HG03354 (cell line): ENCODE data around the gene TMC8.
"Not testable (repeated sequence)": the region's sequence is repeated elsewhere in the genome, so short reads cannot be mapped to it uniquely, and the experiment has no call there.

Source experiments
- ATAC-seq: cut with Tn5 transposase; IDR thresholded peaks from one replicate; pipeline ENCODE4 v1.9.1; 2021; ENCODE audit warnings: mild to moderate bottlenecking; ENCODE audit not compliant: unreplicated experiment, poor library complexity, severe bottlenecking

Gene TMC8

GRCh38 chr17:78130437-78131101 lies at the start of gene TMC8:
TMC8 (plus strand) TSS chr17:78130771; CDS start chr17:78131589, 818 bp downstream.
- ATAC-seq, result peak; percentile 21

DNA sequence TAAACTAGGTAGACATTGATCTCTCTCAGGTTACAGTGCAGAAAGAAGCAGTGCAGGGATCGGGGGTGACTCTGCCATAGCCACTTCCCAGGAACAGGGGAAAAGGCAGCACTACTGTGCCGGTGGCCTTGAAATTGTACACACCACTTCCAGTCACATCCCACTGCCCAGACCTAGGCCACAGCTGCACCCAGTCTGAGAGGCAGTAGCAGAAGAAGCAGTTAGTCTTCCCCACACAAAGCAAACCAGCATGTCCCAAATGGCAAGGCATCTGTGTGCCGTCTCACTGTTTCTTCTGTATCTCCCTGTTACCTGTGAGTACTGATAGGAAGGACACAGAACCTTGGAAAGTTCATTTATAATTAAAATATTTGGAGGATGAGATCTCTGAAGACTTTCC lies 49.0 kb upstream of the TMC8 start:
- no peak for ATAC-seq

DNA sequence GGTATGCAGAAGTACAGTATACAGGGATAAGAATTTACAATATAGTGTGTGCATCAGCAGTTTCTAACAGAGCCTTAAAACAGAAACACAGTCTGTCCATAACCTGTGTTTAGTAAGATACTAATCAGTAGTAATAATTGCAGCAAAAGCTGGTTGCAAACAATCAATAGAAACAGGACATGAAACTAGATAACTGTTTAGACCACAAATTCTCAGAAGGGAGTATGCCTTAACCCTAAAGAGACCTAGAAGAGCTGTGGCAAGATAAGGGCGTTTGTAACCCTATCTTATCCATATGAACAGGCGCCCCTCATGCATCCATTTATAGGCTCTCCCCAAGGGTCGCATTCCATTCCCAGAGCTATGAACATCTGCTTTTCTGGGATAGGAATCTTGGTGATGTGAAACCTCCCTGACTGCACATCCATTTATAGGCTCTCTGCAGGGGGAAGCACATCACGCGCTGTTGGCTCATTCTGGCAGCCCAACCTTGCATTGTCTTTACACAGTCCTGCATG lies 48.2 kb upstream of the TMC8 start:
- not testable (repeated sequence) for ATAC-seq

DNA sequence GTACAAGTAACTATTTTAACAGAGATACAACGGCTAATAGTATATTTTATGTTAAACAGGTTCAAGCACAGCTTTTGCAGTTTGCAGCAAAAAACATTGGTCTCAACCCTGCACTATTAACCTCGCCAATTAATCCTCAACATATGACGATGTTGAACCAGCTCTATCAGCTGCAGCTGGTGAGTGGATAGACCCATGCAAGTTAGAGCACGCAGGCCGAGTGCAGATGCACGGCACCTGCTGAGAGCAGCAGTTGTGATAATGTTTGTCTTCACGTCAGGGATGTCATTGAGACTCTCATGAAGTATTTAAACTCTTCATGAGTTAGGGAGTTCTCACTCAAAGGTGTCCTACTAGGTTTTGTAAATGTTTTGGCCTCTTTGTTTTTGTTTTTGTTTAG lies 47.6 kb upstream of the TMC8 start:
- no peak for ATAC-seq

DNA sequence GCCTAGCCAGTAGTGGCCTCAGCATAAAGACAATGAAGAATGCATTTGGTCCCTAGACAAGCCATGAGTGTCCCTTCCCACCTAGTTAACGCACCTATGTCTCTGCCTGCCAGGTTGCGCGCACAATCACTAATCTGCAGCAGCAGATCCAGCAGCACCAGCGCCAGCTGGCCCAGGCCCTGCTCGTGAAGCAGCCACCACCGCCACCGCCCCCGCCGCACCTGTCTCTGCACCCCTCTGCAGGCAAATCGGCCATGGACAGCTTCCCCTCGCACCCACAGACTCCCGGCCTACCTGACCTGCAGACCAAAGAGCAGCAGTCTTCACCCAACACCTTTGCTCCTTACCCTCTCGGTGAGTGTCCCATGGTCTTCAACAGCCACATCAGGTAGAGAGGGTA lies 43.8 kb upstream of the TMC8 start:
- no peak for ATAC-seq

GRCh38 chr17:78088529-78088928 lies 42.0 kb upstream of the TMC8 start:
- no peak for ATAC-seq

DNA sequence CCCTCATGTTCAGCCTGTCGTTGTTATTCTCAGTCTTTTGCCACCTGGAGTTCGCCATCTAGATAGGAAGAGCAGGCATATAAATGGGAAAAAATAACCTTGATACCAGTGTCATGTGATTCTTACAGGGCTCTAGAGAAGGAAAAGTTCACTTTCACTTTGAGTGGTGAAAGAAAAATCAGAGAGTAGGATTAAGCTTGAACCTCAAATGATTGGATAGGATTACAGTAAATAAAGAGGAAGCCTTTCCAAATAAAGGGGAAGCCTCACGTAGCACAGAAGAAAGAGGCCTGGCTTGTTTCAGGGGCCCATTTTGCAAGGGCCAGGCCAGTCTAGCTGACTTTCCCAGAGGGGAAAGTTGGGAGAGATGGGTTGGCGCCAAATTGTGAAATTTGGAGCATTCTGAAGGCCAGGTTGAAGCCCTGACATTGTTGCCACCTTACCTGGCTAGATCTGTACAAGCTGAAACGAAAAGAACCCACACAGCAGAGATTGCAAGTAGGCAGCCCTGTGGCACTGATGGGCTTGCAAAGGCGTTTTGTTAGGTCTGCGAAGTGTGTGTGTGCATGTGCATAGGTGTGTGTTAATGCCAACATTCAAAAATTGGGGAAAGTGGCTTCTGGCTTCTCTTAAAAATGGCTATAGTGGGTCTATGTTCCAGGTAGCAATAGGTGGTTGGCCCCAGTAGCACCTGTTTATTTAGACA lies 40.8 kb upstream of the TMC8 start:
- no peak for ATAC-seq

DNA sequence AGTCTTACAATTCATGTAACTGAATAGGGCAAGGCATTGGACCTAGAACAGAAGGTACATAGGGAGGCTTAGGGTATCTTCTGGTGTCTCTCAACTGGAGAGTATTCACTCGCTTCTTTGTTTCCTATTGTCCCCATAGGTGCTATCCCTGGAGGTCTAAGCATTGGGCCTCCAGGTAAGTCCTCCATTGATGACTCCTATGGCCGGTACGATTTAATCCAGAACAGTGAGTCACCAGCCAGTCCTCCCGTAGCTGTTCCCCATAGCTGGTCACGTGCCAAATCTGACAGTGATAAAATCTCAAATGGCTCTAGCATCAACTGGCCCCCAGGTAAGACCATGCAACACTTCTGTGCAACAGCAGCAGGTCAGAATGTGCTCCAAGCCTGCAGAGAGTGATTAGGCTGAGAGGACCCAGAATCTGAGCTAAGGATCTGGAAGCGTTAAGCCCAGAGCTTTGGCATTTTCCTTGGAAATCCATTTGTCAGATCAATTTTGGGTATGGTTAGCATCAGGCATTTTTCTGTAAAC lies 37.7 kb upstream of the TMC8 start:
- no peak for ATAC-seq

- ATAC-seq, result no peak
Measured at GRCh38 chr17:78095035-78095434, 35.5 kb upstream of the TMC8 start.

GRCh38 chr17:78096093-78096492 lies 34.5 kb upstream of the TMC8 start:
- no peak for ATAC-seq

- no peak for ATAC-seq
Measured at GRCh38 chr17:78101112-78101511, 29.5 kb upstream of the TMC8 start.

DNA sequence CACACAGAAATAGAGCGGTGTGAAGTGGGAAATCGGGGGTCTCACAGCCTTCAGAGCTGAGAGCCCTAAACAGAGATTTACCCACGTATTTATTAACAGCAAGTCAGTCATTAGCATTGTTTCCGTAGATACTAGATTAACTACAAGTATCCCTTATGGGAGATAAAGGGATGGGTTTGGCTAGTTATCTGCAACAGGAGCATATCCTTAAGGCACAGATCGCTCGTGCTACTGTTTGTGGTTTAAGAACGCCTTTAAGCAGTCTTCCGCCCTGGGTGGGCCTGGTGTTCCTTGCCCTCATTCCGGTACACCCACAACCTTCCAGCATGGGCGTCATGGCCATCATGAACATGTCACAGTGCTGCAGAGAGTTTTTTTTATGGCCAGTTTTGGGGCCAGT lies 29.0 kb upstream of the TMC8 start:
- ATAC-seq, result no peak

DNA sequence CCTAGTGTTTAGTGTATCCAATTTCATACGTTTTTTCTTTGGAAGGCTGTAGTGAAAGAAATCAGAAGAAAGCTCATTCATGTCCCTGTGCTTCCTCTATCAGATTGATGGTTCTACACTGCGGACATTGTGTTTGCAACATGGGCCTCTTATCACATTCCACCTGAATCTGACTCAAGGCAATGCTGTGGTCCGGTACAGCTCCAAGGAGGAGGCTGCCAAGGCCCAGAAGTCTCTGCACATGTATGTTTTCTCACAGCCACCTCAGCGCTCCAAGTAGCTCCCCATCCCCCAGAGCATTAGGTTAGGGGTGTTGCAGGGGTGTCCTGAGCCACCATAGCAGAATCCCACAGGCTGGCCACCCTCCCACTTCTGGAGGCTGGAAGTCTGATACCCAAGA lies 27.3 kb upstream of the TMC8 start:
- no peak for ATAC-seq

DNA sequence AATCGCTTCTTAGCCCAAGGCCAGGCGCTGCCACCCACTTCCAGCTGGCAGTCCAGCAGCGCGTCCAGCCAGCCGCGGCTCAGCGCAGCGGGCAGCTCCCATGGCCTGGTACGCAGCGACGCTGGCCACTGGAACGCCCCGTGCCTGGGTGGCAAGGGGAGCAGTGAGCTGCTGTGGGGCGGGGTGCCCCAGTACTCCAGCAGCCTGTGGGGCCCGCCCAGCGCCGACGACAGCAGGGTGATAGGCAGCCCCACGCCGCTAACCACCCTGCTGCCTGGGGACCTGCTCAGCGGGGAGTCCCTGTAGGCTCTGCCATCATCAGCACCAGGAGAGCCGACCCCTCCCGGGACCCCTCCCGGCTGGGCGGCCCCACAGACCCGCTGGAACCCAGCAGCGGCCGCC lies 26.0 kb upstream of the TMC8 start:
- ATAC-seq, result no peak

GRCh38 chr17:78105101-78105500 lies 25.5 kb upstream of the TMC8 start:
- ATAC-seq, result no peak

- ATAC-seq, result no peak
Measured at GRCh38 chr17:78105551-78105950, 25.0 kb upstream of the TMC8 start.

DNA sequence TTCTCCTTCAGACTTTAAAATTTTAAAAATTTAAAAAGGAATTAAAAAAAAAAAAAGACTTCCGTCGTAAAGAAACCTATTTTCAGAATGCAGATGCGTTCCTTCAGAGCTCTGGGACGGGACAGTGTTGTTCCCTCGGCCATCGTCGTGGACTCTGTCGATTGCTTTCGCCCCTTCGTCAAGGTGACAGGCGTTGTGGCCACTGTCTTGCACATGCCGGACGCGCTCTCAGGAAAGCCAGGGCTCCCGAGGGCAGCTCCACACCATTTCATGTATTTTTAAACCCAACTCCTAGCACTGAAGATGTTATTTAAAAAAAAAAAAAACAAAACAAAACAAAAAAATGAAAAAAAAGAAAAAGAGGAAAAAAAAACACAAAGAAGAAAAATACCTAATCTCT lies 24.4 kb upstream of the TMC8 start:
- no peak for ATAC-seq

- ATAC-seq, result no peak
Measured at GRCh38 chr17:78107457-78107856, 23.1 kb upstream of the TMC8 start.

GRCh38 chr17:78107976-78108725 lies 22.4 kb upstream of the TMC8 start:
- ATAC-seq, result no peak

DNA sequence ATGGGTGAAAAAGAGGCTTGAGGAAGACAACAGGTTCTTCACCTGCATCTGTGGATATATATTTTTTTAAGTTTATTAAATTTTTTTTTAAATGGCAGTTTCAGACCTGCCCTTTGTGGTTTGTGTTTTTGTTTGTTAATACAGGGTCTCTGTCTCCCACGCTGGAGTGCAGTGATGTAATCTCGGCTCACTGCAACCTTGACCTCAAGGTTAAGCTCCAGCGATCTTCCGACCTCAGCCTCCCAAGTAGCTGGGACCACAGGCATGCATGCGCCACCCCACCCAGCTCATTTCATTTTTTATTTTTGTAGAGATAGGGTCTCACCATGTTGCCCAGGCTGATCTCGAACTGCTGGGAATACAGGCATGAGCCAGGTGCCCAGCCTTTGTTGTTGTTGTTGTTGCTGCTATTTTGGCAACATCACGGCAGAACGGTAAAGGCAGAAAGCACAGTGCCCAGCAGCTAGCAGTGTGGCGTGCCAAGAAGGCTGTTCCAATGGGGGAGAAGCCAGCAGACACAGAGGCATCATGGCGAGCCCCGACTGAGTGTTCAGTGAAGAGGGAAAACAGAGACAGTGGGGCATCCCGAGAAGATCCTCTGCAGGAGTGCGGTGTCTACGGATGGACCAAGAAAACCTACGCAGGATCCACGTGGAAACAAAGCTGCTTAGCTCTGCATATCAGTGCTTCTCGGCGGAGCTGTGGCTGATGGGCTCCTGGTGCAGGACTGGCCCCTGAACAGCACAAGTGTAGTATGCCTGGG lies 21.7 kb upstream of the TMC8 start:
- ATAC-seq, result no peak
